ENCODE results near the gene LRPAP1.

Gene LRPAP1

GRCh38 chr4:3508542-3508941 lies 23.7 kb downstream of the LRPAP1 start:
- FAIRE-seq (no peak), DNase-seq (ENCODE audit: extremely low spot score, insufficient read length, low read depth) (no peak)

DNA sequence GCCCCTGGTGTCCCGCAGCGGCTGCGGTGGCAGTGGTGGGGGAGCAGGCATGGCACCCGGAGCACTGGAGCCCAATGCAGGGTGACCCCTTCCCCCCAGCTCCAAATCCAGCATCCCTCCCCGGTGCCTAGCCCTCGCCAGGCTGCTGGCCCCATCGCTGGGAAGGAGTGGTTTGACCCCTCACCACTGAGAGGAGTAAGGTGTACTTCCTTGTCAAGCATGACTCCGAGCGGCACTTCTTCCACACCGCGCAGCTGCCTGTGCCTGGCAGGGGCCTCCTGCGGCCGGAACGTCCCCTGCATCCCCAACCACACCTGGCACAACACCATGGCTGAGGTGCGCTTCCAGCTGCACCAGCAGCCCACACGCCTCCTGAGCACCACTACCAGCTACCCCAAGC lies 27.0 kb downstream of the LRPAP1 start:
- FAIRE-seq: no peak

DNA sequence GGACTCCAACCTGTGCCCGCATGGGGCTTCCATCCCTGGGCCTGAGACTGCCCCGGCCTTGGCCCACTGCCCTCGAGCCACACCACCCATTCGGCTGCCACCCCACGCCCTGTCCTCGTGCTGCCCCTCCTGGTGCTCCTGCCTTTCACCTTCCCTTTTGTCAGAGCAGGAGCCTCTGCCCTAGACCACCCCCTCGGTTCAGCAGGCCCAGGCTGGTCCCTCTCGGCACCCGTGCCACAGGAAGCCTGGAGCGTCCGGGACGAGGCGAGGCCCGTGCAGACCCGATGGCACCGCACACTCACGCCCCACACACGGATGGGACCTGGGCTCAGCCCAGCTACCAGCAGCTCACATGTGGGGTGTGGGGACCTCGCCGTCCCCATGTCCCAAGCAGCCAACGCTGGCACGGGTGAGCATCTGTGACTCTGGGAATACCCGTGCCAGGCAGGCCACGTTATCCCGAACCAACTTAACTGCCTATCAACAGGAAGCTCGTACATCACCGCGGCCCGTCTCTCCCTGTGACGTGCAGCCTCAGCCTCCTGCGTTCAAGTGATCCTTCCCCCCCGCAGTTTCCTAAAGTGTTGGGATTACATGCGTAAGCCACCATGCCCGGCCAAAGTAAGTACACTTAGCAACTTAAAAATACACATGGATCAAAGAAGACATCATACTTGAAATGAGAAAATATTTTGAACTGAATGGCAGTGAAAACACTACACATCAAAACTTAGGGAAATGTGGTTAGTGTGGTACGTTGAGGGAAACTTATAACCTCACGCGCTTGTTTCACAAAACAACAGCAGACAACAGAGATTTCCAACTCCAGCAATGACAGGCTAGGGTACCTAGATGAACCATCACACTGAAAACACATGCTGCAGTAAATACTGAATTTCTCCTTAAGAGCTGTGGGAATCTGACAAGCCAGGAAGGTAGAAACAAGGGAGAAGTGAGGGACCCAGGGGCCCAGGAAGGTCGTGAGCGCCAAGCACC lies 29.0 kb downstream of the LRPAP1 start:
- FAIRE-seq (no peak), DNase-seq (ENCODE audit: extremely low spot score, insufficient read length, low read depth) (no peak)

More for the DNA sequence above, 27.0 kb downstream of the LRPAP1 start:
- DNase-seq (ENCODE audit: extremely low spot score, insufficient read length, low read depth): no peak

DNA sequence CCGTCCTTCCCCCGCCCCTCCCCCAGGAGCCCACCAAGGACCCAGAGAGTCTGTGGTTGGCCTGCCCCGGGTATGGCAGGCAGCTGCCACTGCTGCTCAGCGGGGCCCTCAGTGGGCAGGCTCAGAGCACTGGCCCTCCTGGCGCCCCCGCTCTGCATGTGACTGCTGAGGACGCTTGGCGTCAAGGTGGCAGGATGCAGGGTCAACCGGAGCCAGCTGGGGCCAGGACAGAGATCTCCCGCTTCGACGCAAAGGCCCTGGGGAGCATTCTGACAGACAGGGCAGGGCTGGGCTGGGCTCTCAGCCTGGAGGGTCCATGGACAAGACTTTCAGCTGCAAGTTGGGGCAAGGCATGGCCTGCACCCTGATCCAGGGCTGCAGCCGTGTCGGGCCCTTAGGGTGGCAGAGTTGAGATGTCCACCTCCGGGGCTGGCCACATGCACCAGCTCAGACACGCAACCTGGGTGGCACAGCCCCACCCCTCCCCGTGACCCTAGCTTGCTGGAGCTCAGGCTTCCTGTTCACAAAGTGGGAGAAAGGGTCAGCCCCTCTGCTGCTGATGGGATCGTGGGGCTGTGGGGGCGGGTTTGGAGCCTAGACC lies 30.3 kb downstream of the LRPAP1 start:
- no peak for DNase-seq (ENCODE audit: extremely low spot score, insufficient read length, low read depth)
- no peak for FAIRE-seq

DNA sequence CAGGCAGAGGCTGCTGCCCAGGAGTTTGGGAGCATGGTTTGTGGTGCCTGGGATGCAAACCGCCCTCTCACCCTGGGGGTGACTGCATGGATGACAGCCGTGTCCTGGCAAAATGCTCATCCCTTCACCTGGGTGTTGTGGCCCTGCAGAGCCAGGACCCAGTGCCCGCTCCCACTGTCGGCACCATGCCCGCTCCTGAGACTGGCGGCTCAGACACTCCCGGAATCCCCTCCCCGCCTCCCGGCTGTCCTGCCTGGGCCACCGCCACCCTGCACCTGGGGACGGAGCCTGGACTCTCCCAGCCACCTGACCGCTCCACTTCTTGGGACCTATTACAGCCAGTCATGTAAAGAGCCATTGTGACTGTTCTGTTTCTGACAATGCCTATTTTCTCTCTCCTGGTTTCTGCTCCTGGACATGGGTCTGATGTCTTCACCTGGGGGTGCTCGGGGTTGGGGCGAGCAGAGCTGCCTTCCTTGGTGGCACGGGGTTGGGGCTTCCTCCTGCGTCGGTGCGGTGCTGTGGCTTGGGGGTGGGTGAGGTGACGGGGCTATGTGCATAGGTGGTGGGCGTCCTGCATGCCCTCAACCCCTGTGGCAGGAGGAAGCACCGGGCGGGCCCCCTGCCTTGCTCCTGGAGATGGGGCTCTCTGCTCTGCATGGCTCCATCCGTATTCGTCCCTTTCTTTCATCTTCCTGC lies 30.9 kb downstream of the LRPAP1 start:
- FAIRE-seq: no peak
- DNase-seq (ENCODE audit: extremely low spot score, insufficient read length, low read depth): no peak

GRCh38 chr4:3500634-3501101 lies 31.6 kb downstream of the LRPAP1 start:
- FAIRE-seq (no peak), DNase-seq (ENCODE audit: extremely low spot score, insufficient read length, low read depth) (no peak)

DNA sequence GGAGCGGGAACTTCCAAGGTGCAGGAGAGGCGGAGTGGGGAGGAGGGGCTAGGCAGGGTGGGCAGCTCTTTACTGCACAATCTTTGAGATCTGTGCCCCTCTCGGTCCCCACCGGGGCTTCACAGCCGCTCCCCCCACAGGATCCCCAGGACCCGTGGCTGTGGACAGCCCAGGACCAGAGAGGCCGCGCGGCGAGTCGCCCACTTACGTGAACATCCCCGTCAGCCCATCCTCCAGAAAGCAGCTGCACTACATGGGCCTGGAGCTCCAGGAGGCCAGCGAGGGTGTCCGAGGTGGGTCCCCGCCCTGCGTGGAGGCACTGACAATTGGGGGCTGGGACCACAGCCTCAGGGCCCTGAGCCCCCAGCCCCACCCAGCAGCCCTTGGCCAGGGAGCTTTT lies 32.1 kb downstream of the LRPAP1 start:
- no peak for FAIRE-seq

DNA sequence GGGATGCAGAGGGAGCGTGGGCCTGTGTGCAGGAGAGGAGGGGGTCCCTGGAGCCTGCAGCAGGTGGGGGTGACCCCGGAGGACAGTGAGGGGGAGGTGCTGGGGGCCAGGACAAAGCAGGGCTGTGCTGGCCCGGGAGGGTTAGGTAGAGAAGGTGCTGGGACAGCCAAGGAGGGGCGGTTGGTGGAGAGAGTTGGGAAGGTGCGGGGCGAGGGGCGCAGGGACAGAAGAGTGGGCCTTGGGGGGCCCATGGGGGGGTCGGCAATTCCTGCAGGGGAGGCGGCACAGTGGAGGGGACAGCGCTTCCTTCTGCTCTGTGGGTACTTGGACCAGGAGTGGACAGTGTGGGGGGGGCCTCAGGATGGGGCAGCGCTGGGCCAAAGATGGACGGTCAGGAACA lies 32.5 kb downstream of the LRPAP1 start:
- no peak for DNase-seq (ENCODE audit: extremely low spot score, insufficient read length, low read depth)
- no peak for FAIRE-seq

More for the DNA sequence above, 32.1 kb downstream of the LRPAP1 start:
- no peak for DNase-seq (ENCODE audit: extremely low spot score, insufficient read length, low read depth)

DNA sequence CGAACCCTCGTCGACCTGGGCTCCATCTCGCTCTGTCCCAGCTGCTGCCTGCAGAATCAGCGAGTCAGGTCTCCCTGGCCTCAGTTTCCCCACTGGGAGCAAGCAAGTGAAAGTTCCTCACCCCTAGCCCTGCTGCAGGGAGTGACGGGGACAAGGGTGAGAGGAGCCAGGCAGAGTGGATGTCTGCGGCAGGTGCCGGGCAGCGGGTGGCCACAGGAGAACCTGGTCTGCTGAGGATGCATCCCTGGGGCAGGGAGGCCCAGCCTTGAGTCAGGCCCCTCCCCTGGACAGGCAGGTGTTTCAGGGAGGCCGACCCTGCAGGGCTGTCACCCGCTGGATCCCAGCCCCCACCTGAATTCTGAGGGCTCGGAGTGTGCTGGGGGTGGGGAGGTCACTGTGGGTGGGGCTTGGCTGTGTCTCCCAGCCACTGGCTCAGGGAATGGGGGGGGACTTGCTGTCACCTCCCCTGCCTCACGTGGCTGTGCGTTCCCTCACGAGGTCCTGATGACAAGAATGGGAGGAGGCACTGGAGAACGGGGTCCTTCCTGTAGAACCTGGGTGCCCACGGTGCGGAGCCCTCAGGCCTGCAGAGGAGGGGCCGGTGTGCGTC lies 33.2 kb downstream of the LRPAP1 start:
- FAIRE-seq: no peak
- DNase-seq (ENCODE audit: extremely low spot score, insufficient read length, low read depth): no peak

GRCh38 chr4:3498407-3498806 lies 33.8 kb downstream of the LRPAP1 start:
- FAIRE-seq (no peak), DNase-seq (ENCODE audit: extremely low spot score, insufficient read length, low read depth) (no peak)

DNA sequence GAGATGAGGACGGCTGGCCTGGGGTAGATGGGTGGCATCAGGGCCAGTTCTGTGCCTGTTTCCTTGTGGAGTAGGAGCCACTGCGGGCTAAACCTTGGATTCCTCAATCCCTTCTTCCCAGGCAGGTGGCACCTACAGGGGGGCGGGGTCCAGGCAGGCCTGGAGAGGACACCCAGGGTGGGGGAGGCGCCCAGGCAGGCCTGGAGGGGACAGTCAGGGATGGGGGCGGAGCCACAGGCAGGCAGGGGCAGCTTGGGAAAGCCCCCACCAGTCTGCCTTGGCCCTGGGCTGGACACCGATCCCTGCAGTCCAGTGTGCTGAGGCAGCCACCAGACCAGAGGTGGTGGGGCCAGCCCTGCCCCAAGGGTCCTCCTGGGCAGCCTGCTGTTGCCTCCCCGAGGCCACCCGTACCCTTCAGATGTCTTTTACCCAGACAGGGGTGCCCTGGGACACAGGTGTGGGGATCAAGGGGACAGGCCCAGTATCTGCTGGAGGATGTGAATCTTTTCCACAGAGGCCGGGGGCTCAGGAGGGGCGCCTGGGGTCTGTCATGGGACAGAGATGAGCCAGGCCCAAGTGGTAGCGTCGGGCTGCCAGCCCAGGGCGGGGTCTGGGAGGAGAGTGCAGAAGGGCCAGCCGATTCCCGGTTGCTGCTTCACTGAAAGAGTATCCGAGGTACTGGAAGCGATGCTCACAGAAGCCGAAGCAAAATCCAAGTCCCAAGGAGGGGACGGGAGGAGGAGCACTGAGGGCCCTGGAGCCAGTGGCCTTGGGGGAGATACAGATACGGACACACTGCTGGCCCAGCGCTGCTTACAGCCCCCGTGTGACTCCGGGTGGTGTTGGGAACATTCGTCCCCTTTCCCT lies 34.5 kb downstream of the LRPAP1 start:
- DNase-seq (ENCODE audit: extremely low spot score, insufficient read length, low read depth): no peak
- no peak for FAIRE-seq

DNA sequence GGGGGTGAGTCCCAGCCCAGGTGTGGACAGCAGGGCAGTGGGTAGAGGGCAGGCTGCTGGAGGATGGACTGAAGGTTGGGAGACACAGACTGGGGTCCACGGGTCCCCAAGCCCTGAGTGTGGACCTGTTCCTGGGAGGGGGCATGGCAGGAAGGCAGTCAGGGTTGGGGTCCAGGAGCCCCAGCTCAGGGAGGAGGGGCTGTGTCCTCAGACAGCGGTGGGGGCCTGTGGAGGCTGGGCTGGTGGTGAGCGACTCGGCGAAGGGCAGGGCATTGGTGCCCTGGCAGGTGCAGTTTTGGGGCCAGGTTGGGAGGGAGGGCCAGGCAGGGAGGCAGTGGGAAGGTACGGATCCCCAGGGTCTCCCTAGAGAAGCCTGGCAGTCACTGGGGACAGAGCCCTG lies 35.1 kb downstream of the LRPAP1 start:
- DNase-seq (ENCODE audit: extremely low spot score, insufficient read length, low read depth) (no peak), FAIRE-seq (no peak)

- DNase-seq (ENCODE audit: extremely low spot score, insufficient read length, low read depth): no peak
- FAIRE-seq: no peak
Measured at GRCh38 chr4:3496021-3496420, 36.2 kb downstream of the LRPAP1 start.

- FAIRE-seq (no peak), DNase-seq (ENCODE audit: extremely low spot score, insufficient read length, low read depth) (no peak)
Measured at GRCh38 chr4:3495204-3495975, 36.8 kb downstream of the LRPAP1 start.

DNA sequence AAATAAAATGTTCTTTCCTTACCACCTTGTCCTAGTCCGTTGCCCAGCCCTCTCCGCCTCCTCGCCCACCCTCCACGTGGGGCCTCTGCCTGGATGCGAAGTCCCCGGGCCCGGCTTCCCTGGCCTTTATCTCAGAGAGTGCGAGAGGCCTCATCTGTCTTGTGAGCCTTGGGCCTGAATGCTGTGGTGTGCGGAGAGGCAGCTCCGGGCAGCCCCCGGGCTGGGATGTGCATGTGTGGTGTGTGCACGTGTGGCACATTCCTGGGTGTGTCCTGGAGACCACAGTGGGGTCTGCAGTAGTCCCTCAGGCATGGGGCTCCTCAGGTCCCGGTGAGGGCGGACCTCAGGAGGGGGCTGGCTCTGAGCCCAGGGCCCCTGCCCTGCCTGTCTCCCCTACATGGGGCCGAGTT lies 37.8 kb downstream of the LRPAP1 start:
- FAIRE-seq (no peak), DNase-seq (ENCODE audit: extremely low spot score, insufficient read length, low read depth) (no peak)

- FAIRE-seq: no peak
Measured at GRCh38 chr4:3493720-3494461, 38.3 kb downstream of the LRPAP1 start.

DNA sequence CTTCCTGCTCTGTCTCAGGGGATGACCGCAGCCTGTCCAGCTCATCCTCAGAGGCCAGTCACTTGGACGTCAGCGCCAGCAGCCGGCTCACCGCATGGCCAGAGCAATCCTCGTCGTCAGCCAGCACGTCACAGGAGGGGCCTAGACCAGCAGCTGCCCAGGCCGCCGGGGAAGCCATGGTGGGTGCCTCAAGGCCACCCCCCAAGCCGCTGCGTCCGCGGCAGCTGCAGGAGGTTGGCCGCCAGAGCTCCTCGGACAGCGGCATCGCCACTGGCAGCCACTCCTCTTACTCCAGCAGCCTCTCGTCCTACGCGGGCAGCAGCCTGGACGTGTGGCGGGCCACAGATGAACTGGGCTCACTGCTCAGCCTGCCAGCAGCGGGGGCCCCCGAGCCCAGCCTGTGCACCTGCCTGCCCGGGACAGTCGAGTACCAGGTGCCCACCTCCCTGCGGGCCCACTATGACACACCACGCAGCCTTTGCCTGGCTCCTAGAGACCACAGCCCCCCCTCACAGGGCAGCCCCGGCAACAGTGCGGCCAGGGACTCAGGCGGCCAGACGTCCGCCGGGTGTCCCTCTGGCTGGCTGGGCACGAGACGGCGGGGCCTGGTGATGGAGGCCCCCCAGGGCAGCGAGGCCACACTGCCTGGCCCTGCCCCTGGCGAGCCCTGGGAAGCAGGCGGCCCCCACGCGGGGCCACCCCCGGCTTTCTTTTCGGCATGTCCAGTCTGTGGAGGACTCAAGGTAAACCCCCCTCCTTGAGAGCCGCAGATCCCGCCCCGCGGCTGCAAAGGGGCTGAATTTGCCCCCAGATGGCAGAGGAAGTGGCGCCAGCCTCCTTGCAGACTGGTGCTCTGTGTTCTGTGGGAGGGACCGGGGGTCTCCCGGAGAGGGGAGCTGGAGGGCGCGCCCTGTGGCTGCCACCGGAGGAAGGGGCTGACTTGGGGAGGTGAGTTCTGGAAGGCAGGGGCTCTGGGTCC lies 39.2 kb downstream of the LRPAP1 start:
- no peak for FAIRE-seq
- DNase-seq (ENCODE audit: extremely low spot score, insufficient read length, low read depth): no peak

More at GRCh38 chr4:3493720-3494461, 38.3 kb downstream of the LRPAP1 start:
- DNase-seq (ENCODE audit: extremely low spot score, insufficient read length, low read depth): no peak
